SK-N-SH (cell line): ENCODE data around the gene THAP8.
"Not testable (repeated sequence)": the region's sequence is repeated elsewhere in the genome, so short reads cannot be mapped to it uniquely, and the experiment has no call there.

Experiments
- POLR2AphosphoS5 ChIP-seq: IDR thresholded peaks from 2 replicates; pipeline ENCODE4 v1.6.1; 2012; ENCODE audit warnings: low read depth, low read length
- TF ChIP-seq, protein P1 (sequence below): IDR thresholded peaks from 2 replicates; pipeline ENCODE4 v1.4.0; 2012; ENCODE audit warnings: low read depth, borderline replicate concordance

DNA sequence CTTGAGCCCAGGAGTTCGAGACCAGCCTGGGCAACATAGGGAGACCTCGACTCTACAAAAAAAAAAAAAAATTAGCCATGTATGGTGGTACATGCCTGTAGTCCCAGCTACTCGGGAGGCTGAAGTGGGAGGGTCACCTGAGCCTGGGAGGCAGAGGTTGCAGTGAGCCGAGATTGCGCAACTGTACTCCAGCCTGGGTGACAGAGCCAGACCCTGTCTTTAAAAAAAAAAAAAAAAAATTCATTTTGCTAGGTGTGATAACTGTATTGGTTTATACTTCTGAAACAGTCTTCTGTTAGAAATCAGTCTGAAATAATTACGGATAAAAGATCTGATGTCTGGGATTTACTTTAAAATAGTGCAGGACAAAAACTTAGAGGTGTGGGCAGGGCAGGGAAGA, 13.0 kb downstream of the THAP8 start:
- TF ChIP-seq, protein P1, sequence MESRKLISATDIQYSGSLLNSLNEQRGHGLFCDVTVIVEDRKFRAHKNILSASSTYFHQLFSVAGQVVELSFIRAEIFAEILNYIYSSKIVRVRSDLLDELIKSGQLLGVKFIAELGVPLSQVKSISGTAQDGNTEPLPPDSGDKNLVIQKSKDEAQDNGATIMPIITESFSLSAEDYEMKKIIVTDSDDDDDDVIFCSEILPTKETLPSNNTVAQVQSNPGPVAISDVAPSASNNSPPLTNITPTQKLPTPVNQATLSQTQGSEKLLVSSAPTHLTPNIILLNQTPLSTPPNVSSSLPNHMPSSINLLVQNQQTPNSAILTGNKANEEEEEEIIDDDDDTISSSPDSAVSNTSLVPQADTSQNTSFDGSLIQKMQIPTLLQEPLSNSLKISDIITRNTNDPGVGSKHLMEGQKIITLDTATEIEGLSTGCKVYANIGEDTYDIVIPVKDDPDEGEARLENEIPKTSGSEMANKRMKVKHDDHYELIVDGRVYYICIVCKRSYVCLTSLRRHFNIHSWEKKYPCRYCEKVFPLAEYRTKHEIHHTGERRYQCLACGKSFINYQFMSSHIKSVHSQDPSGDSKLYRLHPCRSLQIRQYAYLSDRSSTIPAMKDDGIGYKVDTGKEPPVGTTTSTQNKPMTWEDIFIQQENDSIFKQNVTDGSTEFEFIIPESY: not testable (repeated sequence)
- not testable (repeated sequence) for TF ChIP-seq POLR2AphosphoS5
